ENCODE measurements around the gene LIME1. TPM values are rescaled to one million over a fixed set of nuclear protein-coding genes. Genes with fewer than 3 reads are reported as not detected.

LIME1 gene
- total and polyA plus RNA-seq, 2 of the 8 experiments (the other 6 are each of a cell fraction or from before 2014, with no cell fraction given) = 4.5 to 5.9 TPM

DNA sequence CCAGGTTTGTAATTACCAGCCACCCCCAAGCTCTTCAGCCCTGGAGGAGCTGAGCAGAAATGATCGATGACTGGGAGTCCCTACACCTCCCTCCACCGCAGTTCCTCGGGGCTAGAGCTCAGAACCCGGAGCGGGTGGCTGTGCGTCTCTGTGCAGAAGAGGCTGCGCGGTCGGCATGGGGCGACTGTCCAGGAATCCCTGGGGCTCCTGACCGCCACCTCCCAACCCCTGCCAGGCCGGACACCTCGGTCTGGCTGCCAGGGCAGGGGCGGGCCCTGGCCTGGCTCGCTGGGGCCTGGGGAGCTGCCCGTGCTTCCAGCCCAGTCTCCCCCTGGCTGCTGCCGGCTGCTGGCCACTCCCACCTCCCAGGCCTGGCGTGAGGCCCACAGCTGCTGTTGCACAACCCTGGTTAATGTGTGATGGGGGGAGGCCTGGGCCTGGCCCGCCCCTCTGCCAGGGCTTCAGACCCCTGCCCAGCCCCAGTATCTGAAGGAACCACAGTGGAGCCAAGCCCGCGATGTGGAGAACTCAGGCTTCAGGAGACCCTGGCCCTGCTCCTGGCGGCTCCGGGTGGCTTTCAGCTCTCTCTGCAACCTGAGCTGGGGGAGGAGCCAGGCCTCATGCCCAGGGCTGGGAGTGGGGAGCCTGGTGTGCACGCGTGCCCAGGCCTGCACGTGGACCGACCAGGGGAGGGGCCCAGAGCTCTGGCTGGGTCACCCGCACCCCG, 4.3 kb downstream of the LIME1 start:
- Histone ChIP-seq H3K56ac (replicated peaks; ENCODE audit: insufficient read length, low read depth, low read length) (peak overlapping the region; percentile 14), H2AK5ac (ENCODE audit: low read depth, low read length) (no peak overlapping the region), H4K8ac (ENCODE audit: extremely low read depth, insufficient read depth, low read length) (peak overlapping the region; percentile 93; the same call in 1 of the 2 replicates), H3K23ac (ENCODE audit: insufficient read length) (no peak overlapping the region), H3K79me2 (ENCODE audit: control insufficient read depth in 1 of 2, insufficient read depth in 2 of 2, low read length in 2 of 2) (no peaks in the 10 kb centered on the region), H3K79me1 (ENCODE audit: low read depth, low read length) (no peaks in the 10 kb centered on the region), H3K36me3 (ENCODE audit: control insufficient read depth in 2 of 4, insufficient read depth in 4 of 4, low read length in 3 of 4) (peaks cover 0 to 11% (median 5%) of the 10 kb centered on the region in 4 experiments; a peak in 2 of 8 replicates), H3K4me3 (ENCODE audit: extremely low read depth in 1 of 4, insufficient read depth in 2 of 4, low read depth in 3 of 4, low read length in 4 of 4) (peak overlapping the region; percentile 49 to 83 (median 60)), H3K14ac (ENCODE audit: insufficient read length) (no peak overlapping the region), H3K23me2 (ENCODE audit: low read depth, low read length) (peaks cover 13% of the 10 kb centered on the region; the same call in 1 of the 2 replicates), H2BK5ac (ENCODE audit: low read depth, low read length) (peak overlapping the region; percentile 78), H2BK12ac (ENCODE audit: low read depth, low read length) (no peak overlapping the region), H3K4me1 (replicated peaks in 1 of 4; ENCODE audit: control insufficient read depth in 3 of 4, insufficient read depth in 4 of 4, low read length in 3 of 4) (peaks cover 0 to 20% (median 11%) of the 10 kb centered on the region in 4 experiments; a peak in 6 of 7 replicates), H4K20me1 (replicated peaks in 1 of 2; ENCODE audit: control insufficient read depth in 1 of 2, insufficient read depth in 2 of 2, low read length in 2 of 2) (peaks cover 0 to 14% of the 10 kb centered on the region in 2 experiments), H2BK15ac (ENCODE audit: low read length) (peak overlapping the region; percentile 46; the same call in 1 of the 2 replicates), H3K18ac (ENCODE audit: extremely low read depth, low read length) (peak overlapping the region; percentile 60), H2AFZ (ENCODE audit: low read length) (no peak overlapping the region), H3K9ac (replicated peaks in 1 of 4; ENCODE audit: extremely low read depth in 1 of 4, low read depth in 3 of 4, low read length in 3 of 4) (peak overlapping the region; percentile 49 to 78 (median 52); a peak in 6 of 7 replicates), H4K5ac (ENCODE audit: insufficient read length, low read depth, low read length) (no peak overlapping the region), H4K91ac (replicated peaks; ENCODE audit: insufficient read length, low read length) (peak overlapping the region; percentile 54), H3K4me2 (ENCODE audit: insufficient read depth in 1 of 2, low read depth in 2 of 2, low read length in 2 of 2) (peak overlapping the region; percentile 70 to 75), H3K27me3 (replicated peaks in 1 of 4; ENCODE audit: control insufficient read depth in 3 of 4, extremely low read depth in 1 of 4, insufficient read depth in 3 of 4, low read length in 3 of 4) (peaks cover 0 to 12% (median 8%) of the 10 kb centered on the region in 4 experiments; a peak in 4 of 7 replicates), H3K9me3 (ENCODE audit: insufficient read depth in 2 of 2, low read depth in 1 of 2, low read length in 1 of 2) (no peaks in the 10 kb centered on the region), H2BK20ac (ENCODE audit: low read length) (no peak overlapping the region), H2BK120ac (replicated peaks; ENCODE audit: low read depth, low read length) (no peak overlapping the region), H3K27ac (ENCODE audit: low read depth, low read length) (no peak overlapping the region), H3K4ac (replicated peaks; ENCODE audit: insufficient read length, low read depth, low read length) (peak overlapping the region; percentile 11)
- FAIRE-seq (no peak), DNase-seq (ENCODE audit: low read depth in 1 of 2, low spot score in 2 of 2) (peak in 1 of 2 experiments; percentile 86)
- WGBS, 2 experiments (ENCODE audit: extremely low coverage in 1 of 2, insufficient coverage in 1 of 2, insufficient read length in 1 of 2, insufficient replicate concordance in 2 of 2, low coverage in 1 of 2, low lambda C conversion rate in 2 of 2, missing lambda C conversion rate in 1 of 2) = 8% methylated on average over 25 of the region's 29 CpGs; no CpG with 5 or more reads in 1 of the 2 experiments
- ChIA-PET POLR2A (ENCODE audit: partially characterized antibody) (interaction anchor here (0.8 to 2.6 kb wide), 11 partner anchors 10 to 218 kb away, joined by 3 to 23 read pairs (median 4); partner anchors contain the start of genes ARFRP1, RTEL1, TPD52L2 and ZGPAT), CTCF (ENCODE audit: partially characterized antibody) (interaction anchor here (0.8 to 2.2 kb wide), 9 partner anchors 15 to 233 kb away, joined by 3 to 18 read pairs (median 5); partner anchors contain the start of gene TPD52L2)
- TF ChIP-seq MAX (IDR thresholded peaks at IDR 0.05) (peak; percentile 34; the same call in 1 of the 2 replicates), KDM4A (IDR thresholded peaks at IDR 0.05; ENCODE audit: low read depth, low read length, severe bottlenecking) (peak; percentile 3), RAD21 (IDR thresholded peaks at IDR 0.05 in 1 of 2, conservative IDR thresholded peaks at IDR 0.05 in 1 of 2; ENCODE audit: low read depth in 2 of 2, low read length in 2 of 2) (0 out of 4 replicates have a peak, but pooled peaks of 1 of the 2 experiments have one; percentile 6), RBBP5 (IDR thresholded peaks at IDR 0.05; ENCODE audit: borderline replicate concordance, low read depth, low read length) (no peak; the same call in 1 of the 2 replicates), EZH2 (IDR thresholded peaks at IDR 0.05; ENCODE audit: low read depth, low read length, severe bottlenecking) (no peak), CEBPB (IDR thresholded peaks at IDR 0.05; ENCODE audit: low read depth, low read length) (peak; percentile 98), RNF2 (IDR thresholded peaks at IDR 0.05; ENCODE audit: borderline replicate concordance, low read depth, low read length, missing control alignments, poor library complexity, severe bottlenecking) (no peak), JUND (IDR thresholded peaks at IDR 0.05; ENCODE audit: low read length) (no peak), POLR2A (IDR thresholded peaks at IDR 0.05; ENCODE audit: control extremely low read depth in 1 of 2, low read depth in 2 of 2, low read length in 2 of 2) (peak in 1 of 2 experiments; percentile 28; a peak in 1 of 3 replicates), BACH1 (IDR thresholded peaks at IDR 0.05; ENCODE audit: low read length) (peak; percentile 17; the same call in 1 of the 2 replicates)
